SH-SY5Y (cell line): ENCODE measurements around the gene OCA2.

ENCODE experiments used
- GATA2 ChIP-seq: IDR thresholded peaks from 2 replicates; pipeline ENCODE4 v1.6.1; 2011; ENCODE audit warnings: mild to moderate bottlenecking, low read depth, low read length
- GATA3 ChIP-seq: IDR thresholded peaks from 2 replicates; pipeline ENCODE4 v1.6.1; 2011; ENCODE audit warnings: low read depth, mild to moderate bottlenecking, low read length, moderate library complexity

DNA sequence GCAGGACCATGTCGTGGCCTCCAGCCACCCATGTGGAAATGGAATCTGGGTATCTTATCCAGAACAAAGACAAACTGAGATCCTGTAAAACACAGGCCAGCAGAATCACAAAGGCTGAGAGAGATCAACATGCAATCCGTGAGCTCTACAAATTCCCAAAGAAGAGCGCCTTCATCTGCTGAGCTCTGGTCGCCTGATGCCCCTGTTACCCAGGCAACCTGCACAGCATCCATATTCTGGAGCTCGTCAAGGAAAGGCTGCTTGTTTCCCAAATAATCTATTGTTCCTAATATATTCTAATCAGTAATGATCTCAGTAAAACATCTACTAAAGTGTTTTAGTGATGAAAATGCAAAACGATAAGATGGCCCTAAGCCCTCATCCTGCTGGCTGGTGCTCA is 133.6 kb downstream of the OCA2 start:
- no peak for TF ChIP-seq GATA2
- TF ChIP-seq GATA3, result no peak
